HCT116 (cell line): ENCODE results near the gene RLN1. TPM values are rescaled to one million over a fixed set of nuclear protein-coding genes. Genes with fewer than 3 reads are reported as not detected.

Source experiments
- ATAC-seq: fragments of 200-7000 bp; cut with Tn5 transposase; 2 replicates; pipeline ENCODE4 v1.9.1; 2020; ENCODE audit warnings: mild to moderate bottlenecking, moderate library complexity
- BruUV-seq: library from RNA; stranded (reverse); fragments of 400-500 nt; replicated peaks from 2 replicates; lab custom pipeline; 2021; lab: Mats Ljungman, UMichigan
- CTCF ChIA-PET: fragments of 300-600 bp; sonication (Branson Sonifier 250); formaldehyde crosslinking; loops from one replicate; lab custom pipeline; 2021; ENCODE audit warnings: antibody characterized with exemption; lab: Charles Lee
- POLR2A ChIA-PET: fragments of 300-600, 350-600 bp; sonication (Branson Sonifier 250); formaldehyde crosslinking; loops from one replicate; lab custom pipeline; 2021; ENCODE audit warnings: antibody characterized with exemption; lab: Charles Lee
- RAD21 ChIA-PET, 2 experiments: fragments of 300-600 bp; sonication (Branson Sonifier 250); formaldehyde crosslinking; loops; one replicate each; lab custom pipeline; 2023; ENCODE audit warnings: low total read pairs in 2 of 2; ENCODE audit not compliant: uncharacterized antibody in 2 of 2, unreplicated experiment in 2 of 2, low non-redundant PET in 1 of 2; lab: Charles Lee
- DNase-seq: peaks from one replicate; pipeline ENCODE4 v3.0.0-alpha.2; 2010; ENCODE audit warnings: low read depth, low spot score
- H2AFZ ChIP-seq: fragments of 200-600 bp; shearing (Covaris generic), sonication (generic); 2 replicates; pipeline ENCODE4 v1.6.1; 2017; ENCODE audit warnings: low read depth, mixed run types, mixed read lengths, antibody characterized with exemption, low read length; ENCODE audit not compliant: poor library complexity, severe bottlenecking
- H3K27ac ChIP-seq: 2 replicates; pipeline ENCODE4 v1.5.1; 2012; ENCODE audit warnings: low read depth, low read length
- H3K27me3 ChIP-seq: fragments of 200-600 bp; sonication (generic); 2 replicates; pipeline ENCODE4 v1.6.1; 2016; ENCODE audit warnings: mixed run types, low read length, mixed read lengths; ENCODE audit not compliant: insufficient read depth
- H3K36me3 ChIP-seq, 2 experiments: fragments of 200-500 bp in 1 of 2; fragments of 200-600 bp in 1 of 2; sonication (Bioruptor generic) in 1 of 2; sonication (generic) in 1 of 2; 2 replicates each; pipeline versions ENCODE4 v1.5.1 to v1.6.1; 2014 to 2016; ENCODE audit warnings: low read length in 2 of 2, inconsistent platforms in 1 of 2, mixed read lengths in 1 of 2, mixed run types in 1 of 2; ENCODE audit not compliant: insufficient read depth in 2 of 2, control insufficient read depth in 1 of 2
- H3K4me1 ChIP-seq, 2 experiments: fragments of 200-600 bp in 1 of 2; sonication (generic) in 1 of 2; 2 replicates each; pipeline versions ENCODE4 v1.5.1 to v1.6.1; 2012 to 2017; ENCODE audit warnings: low read length in 2 of 2, inconsistent platforms in 1 of 2, mild to moderate bottlenecking in 1 of 2, mixed read lengths in 1 of 2, mixed run types in 1 of 2, moderate library complexity in 1 of 2; ENCODE audit not compliant: insufficient read depth in 2 of 2, control insufficient read depth in 1 of 2
- H3K4me2 ChIP-seq: fragments of 200-600 bp; sonication (generic); 2 replicates; pipeline ENCODE4 v1.6.1; 2017; ENCODE audit warnings: mixed run types, low read length, mixed read lengths
- H3K4me3 ChIP-seq, 2 experiments: fragments of 200-600 bp in 1 of 2; sonication (generic) in 1 of 2; replicated peaks in 1 of 2; 2 replicates each; pipeline ENCODE4 v1.5.1; 2011 to 2016; ENCODE audit warnings: low read length in 2 of 2, control low read depth in 1 of 2, low read depth in 1 of 2, mild to moderate bottlenecking in 1 of 2, mixed read lengths in 1 of 2, mixed run types in 1 of 2
- H3K79me2 ChIP-seq: fragments of 200-600 bp; sonication (generic); 2 replicates; pipeline ENCODE4 v1.6.1; 2017; ENCODE audit warnings: mild to moderate bottlenecking, mixed run types, low read length, moderate library complexity, mixed read lengths; ENCODE audit not compliant: insufficient read depth
- H3K9ac ChIP-seq: fragments of 200-600 bp; sonication (generic); 2 replicates; pipeline ENCODE4 v1.6.1; 2016; ENCODE audit warnings: low read length, mixed read lengths
- H3K9me2 ChIP-seq: fragments of 200-600 bp; sonication (generic), shearing (Covaris generic); 2 replicates; pipeline ENCODE4 v1.6.1; 2017; ENCODE audit warnings: mixed run types, mild to moderate bottlenecking, moderate library complexity; ENCODE audit not compliant: insufficient read depth
- H3K9me3 ChIP-seq, 2 experiments: fragments of 200-500 bp in 1 of 2; fragments of 200-600 bp in 1 of 2; sonication (Bioruptor generic) in 1 of 2; sonication (generic) in 1 of 2; 2 replicates each; pipeline ENCODE4 v1.6.1; 2014 to 2017; ENCODE audit warnings: low read length in 2 of 2, mixed read lengths in 2 of 2, inconsistent platforms in 1 of 2, low read depth in 1 of 2, mild to moderate bottlenecking in 1 of 2, mixed run types in 1 of 2, moderate library complexity in 1 of 2; ENCODE audit not compliant: control insufficient read depth in 1 of 2, insufficient read depth in 1 of 2
- H4K20me1 ChIP-seq: fragments of 200-600 bp; sonication (generic), shearing (Covaris generic); 2 replicates; pipeline ENCODE4 v1.6.1; 2017; ENCODE audit warnings: mixed run types, mild to moderate bottlenecking, moderate library complexity; ENCODE audit not compliant: insufficient read depth
- CEBPB ChIP-seq: IDR thresholded peaks from 2 replicates; pipeline ENCODE4 v1.6.1; 2012; ENCODE audit warnings: low read depth
- CTCF ChIP-seq, 3 experiments: fragments of 200-600 bp in 1 of 3; sonication (generic) in 1 of 3; IDR thresholded peaks in 2 of 3; conservative IDR thresholded peaks in 1 of 3; 2 replicates each; pipeline ENCODE4 v1.5.1; 2012 to 2017; ENCODE audit warnings: low read depth in 2 of 3, low read length in 2 of 3, antibody characterized with exemption in 1 of 3, borderline replicate concordance in 1 of 3, control low read depth in 1 of 3, mild to moderate bottlenecking in 1 of 3, mixed read lengths in 1 of 3, mixed run types in 1 of 3, moderate library complexity in 1 of 3; ENCODE audit not compliant: insufficient read depth in 1 of 3
- EGR1 ChIP-seq: IDR thresholded peaks from 2 replicates; pipeline ENCODE4 v1.6.1; 2012; ENCODE audit warnings: low read depth
- ELF1 ChIP-seq: IDR thresholded peaks from 2 replicates; pipeline ENCODE4 v1.6.1; 2012; ENCODE audit warnings: low read depth, borderline replicate concordance
- EZH2phosphoT487 ChIP-seq: fragments of 200-600 bp; IDR thresholded peaks from 2 replicates; pipeline ENCODE4 v1.6.1; 2018; ENCODE audit warnings: antibody characterized with exemption, borderline replicate concordance
- FOSL1 ChIP-seq: IDR thresholded peaks from 2 replicates; pipeline ENCODE4 v1.6.1; 2012; ENCODE audit warnings: low read depth
- JUND ChIP-seq: IDR thresholded peaks from 2 replicates; pipeline ENCODE4 v1.6.1; 2012
- MAX ChIP-seq: IDR thresholded peaks from 2 replicates; pipeline ENCODE4 v1.6.1; 2012
- POLR2AphosphoS5 ChIP-seq: IDR thresholded peaks from 2 replicates; pipeline ENCODE4 v1.6.1; 2011; ENCODE audit warnings: mild to moderate bottlenecking, low read depth, low read length, moderate library complexity
- RAD21 ChIP-seq: IDR thresholded peaks from 2 replicates; pipeline ENCODE4 v1.6.1; 2012; ENCODE audit warnings: low read depth, mild to moderate bottlenecking
- SP1 ChIP-seq: IDR thresholded peaks from 2 replicates; pipeline ENCODE4 v1.6.1; 2012; ENCODE audit warnings: low read depth
- SRF ChIP-seq: IDR thresholded peaks from 2 replicates; pipeline ENCODE4 v1.6.1; 2012; ENCODE audit warnings: low read depth
- TCF7L2 ChIP-seq: IDR thresholded peaks from 2 replicates; pipeline ENCODE4 v1.7.0; 2011; ENCODE audit warnings: borderline replicate concordance, inconsistent platforms; ENCODE audit not compliant: insufficient read depth, insufficient read length; ENCODE audit errors: extremely low read depth
- YY1 ChIP-seq: IDR thresholded peaks from 2 replicates; pipeline ENCODE4 v1.6.1; 2011; ENCODE audit warnings: low read length, low read depth, moderate library complexity, mild to moderate bottlenecking; ENCODE audit not compliant: insufficient replicate concordance; ENCODE audit errors: extremely low read depth
- ZNF274 ChIP-seq: fragments of 200-500 bp; sonication (Bioruptor generic); IDR thresholded peaks from 2 replicates; pipeline ENCODE4 v1.6.1; 2014; ENCODE audit warnings: mild to moderate bottlenecking, low read depth, low read length, inconsistent platforms
- intact Hi-C: fragments of 100-400 bp; cut with micrococcal nuclease; formaldehyde crosslinking; loops from 2 replicates; pipeline ENCODE4 v1.10.0; 2022
- total RNA-seq: library from RNA; stranded (reverse); gene quantifications from one replicate; pipeline ENCODE4 v1.2.1, GENCODE V29; 2021; ENCODE audit not compliant: unreplicated experiment

The RLN1 gene
- total RNA-seq, 1 experiment from 2014 or later = not detected

GRCh38 chr9:5388026-5388819 is 48.5 kb upstream of the RLN1 start:
- Histone ChIP-seq H3K27ac (no peak overlapping the region), H3K9ac (no peak overlapping the region), H3K4me3 (no peak overlapping the region), H3K36me3 (no peaks in the 10 kb centered on the region), H2AFZ (no peak overlapping the region), H3K9me2 (no peaks in the 10 kb centered on the region), H3K9me3 (no peaks in the 10 kb centered on the region), H3K79me2 (no peaks in the 10 kb centered on the region), H3K4me2 (no peak overlapping the region), H3K27me3 (no peaks in the 10 kb centered on the region), H4K20me1 (no peaks in the 10 kb centered on the region), H3K4me1 (peaks cover 0 to 14% of the 10 kb centered on the region in 2 experiments; a peak in 2 of 4 replicates)
- intact Hi-C loops = no loop called here
- POLR2A ChIA-PET = no interaction called here
- CTCF ChIA-PET = no interaction called here
- no peak for TF ChIP-seq MAX
- no peak for TF ChIP-seq SP1
- TF ChIP-seq JUND = no peak
- no peak for TF ChIP-seq TCF7L2
- no peak for DNase-seq
- BruUV-seq = no TSS peak
- ATAC-seq = no peak
- RAD21 ChIA-PET = no interaction called here

GRCh38 chr9:5384436-5384835 is 44.8 kb upstream of the RLN1 start:
- no peak for ATAC-seq
- POLR2A ChIA-PET = no interaction called here
- no peak overlapping the region for H2AFZ ChIP-seq
- RAD21 ChIA-PET = no interaction called here
- CTCF ChIA-PET = no interaction called here
- H3K4me3 ChIP-seq = no peak overlapping the region
- TF ChIP-seq EGR1 (no peak), CEBPB (no peak), CTCF (IDR thresholded peaks at IDR 0.05 in 2 of 3, conservative IDR thresholded peaks at IDR 0.05 in 1 of 3; ENCODE audit: borderline replicate concordance in 1 of 3, insufficient read depth in 1 of 3, low read depth in 2 of 3, low read length in 2 of 3) (no peak), SRF (no peak), EZH2phosphoT487 (no peak), POLR2AphosphoS5 (no peak), ZNF274 (no peak), ELF1 (no peak), YY1 (no peak), FOSL1 (no peak), RAD21 (no peak)
- H3K79me2 ChIP-seq = no peaks in the 10 kb centered on the region
- no peaks in the 10 kb centered on the region for H4K20me1 ChIP-seq
- H3K9ac ChIP-seq = no peak overlapping the region
- intact Hi-C loops = no loop called here
- H3K9me2 ChIP-seq = no peaks in the 10 kb centered on the region
- no peak for DNase-seq
- H3K27me3 ChIP-seq = no peaks in the 10 kb centered on the region
- BruUV-seq = no TSS peak
- H3K4me1 ChIP-seq = peaks cover 0 to 10% of the 10 kb centered on the region in 2 experiments; a peak in 2 of 4 replicates
- no peak overlapping the region for H3K27ac ChIP-seq
- no peak overlapping the region for H3K4me2 ChIP-seq
- H3K36me3 ChIP-seq = no peaks in the 10 kb centered on the region
- no peaks in the 10 kb centered on the region for H3K9me3 ChIP-seq
